OCI-LY7 (cell line): ENCODE results near the gene RPL41. TPM values are rescaled to one million over a fixed set of nuclear protein-coding genes. Genes with fewer than 3 reads are reported as not detected.

Experiments
- BruUV-seq: library from RNA; stranded (reverse); fragments of 400-500 nt; replicated peaks from 2 replicates; lab custom pipeline; 2021; lab: Mats Ljungman, UMichigan
- CTCF ChIA-PET: fragments of 300-600 bp; sonication (Branson Sonifier 250); formaldehyde crosslinking; loops from one replicate; lab custom pipeline; 2022; ENCODE audit warnings: antibody characterized with exemption; ENCODE audit not compliant: unreplicated experiment; lab: Charles Lee
- POLR2A ChIA-PET: fragments of 300-600 bp; sonication (Branson Sonifier 250); formaldehyde crosslinking; loops from one replicate; lab custom pipeline; 2022; ENCODE audit warnings: antibody characterized with exemption; lab: Charles Lee
- DNase-seq: peaks from one replicate; pipeline ENCODE4 v3.0.0-alpha.2; 2015; ENCODE audit warnings: low spot score
- H2AFZ ChIP-seq: fragments of 200-600 bp; sonication (generic), shearing (Covaris generic); 2 replicates; pipeline ENCODE4 v1.6.1; 2014; ENCODE audit warnings: mild to moderate bottlenecking, antibody characterized with exemption, low read length, moderate library complexity
- H3K27ac ChIP-seq: fragments of 200-600 bp; sonication (generic); 2 replicates; pipeline ENCODE4 v1.5.1; 2014; ENCODE audit warnings: mixed run types, low read depth, mild to moderate bottlenecking, moderate library complexity, low read length, inconsistent platforms; ENCODE audit not compliant: poor library complexity, severe bottlenecking
- H3K36me3 ChIP-seq: fragments of 200-600 bp; sonication (generic); 2 replicates; pipeline ENCODE4 v1.6.1; 2014; ENCODE audit warnings: mild to moderate bottlenecking, antibody characterized with exemption, low read length, moderate library complexity, mixed read lengths; ENCODE audit not compliant: insufficient read depth
- H3K4me1 ChIP-seq: fragments of 200-600 bp; sonication (generic); 2 replicates; pipeline ENCODE4 v1.5.1; 2014; ENCODE audit warnings: mild to moderate bottlenecking, low read length; ENCODE audit not compliant: insufficient read depth, poor library complexity, severe bottlenecking
- H3K4me2 ChIP-seq: fragments of 200-600 bp; sonication (generic); 2 replicates; pipeline ENCODE4 v1.6.1; 2014; ENCODE audit warnings: mild to moderate bottlenecking, low read length
- H3K4me3 ChIP-seq: fragments of 200-600 bp; sonication (generic); 2 replicates; pipeline ENCODE4 v1.5.1; 2014; ENCODE audit warnings: mild to moderate bottlenecking, low read depth, low read length; ENCODE audit not compliant: poor library complexity, severe bottlenecking
- H3K79me2 ChIP-seq: fragments of 200-600 bp; sonication (generic); 2 replicates; pipeline ENCODE4 v1.6.1; 2016; ENCODE audit warnings: low read depth, mild to moderate bottlenecking, low read length, moderate library complexity, mixed read lengths; ENCODE audit not compliant: insufficient read depth
- H3K9me2 ChIP-seq: fragments of 200-600 bp; sonication (generic); 2 replicates; pipeline ENCODE4 v1.6.1; 2016; ENCODE audit warnings: mild to moderate bottlenecking, low read length, mixed read lengths; ENCODE audit not compliant: insufficient read depth
- H3K9me3 ChIP-seq: fragments of 200-600 bp; sonication (generic); 2 replicates; pipeline ENCODE4 v1.6.1; 2014; ENCODE audit warnings: mild to moderate bottlenecking, mixed run types, low read length, mixed read lengths
- H4K20me1 ChIP-seq: fragments of 200-600 bp; sonication (generic); 2 replicates; pipeline ENCODE4 v1.6.1; 2014; ENCODE audit warnings: mild to moderate bottlenecking, antibody characterized with exemption, low read length, moderate library complexity, mixed read lengths; ENCODE audit not compliant: insufficient read depth
- CTCF ChIP-seq: fragments of 200-600 bp; sonication (generic); conservative IDR thresholded peaks from 2 replicates; pipeline ENCODE4 v1.5.1; 2014; ENCODE audit warnings: mild to moderate bottlenecking, antibody characterized with exemption, low read length, moderate library complexity, mixed read lengths
- EZH2phosphoT487 ChIP-seq: fragments of 200-600 bp; sonication (generic); IDR thresholded peaks from 2 replicates; pipeline ENCODE4 v1.6.1; 2018; ENCODE audit warnings: low read depth, borderline replicate concordance, mild to moderate bottlenecking, mixed run types, antibody characterized with exemption, low read length, moderate library complexity, mixed read lengths
- intact Hi-C: fragments of 100-400 bp; cut with micrococcal nuclease; formaldehyde crosslinking; loops from one replicate; pipeline ENCODE4 v1.10.0; 2022; ENCODE audit not compliant: unreplicated experiment
- total RNA-seq, 2 experiments: library from RNA; depleted of rRNA in 1 of 2; stranded (reverse); fragments of >200 nt in 1 of 2; shearing (Covaris generic) in 1 of 2; gene quantifications; 2 replicates each; pipeline ENCODE4 v1.2.3, GENCODE V29; 2014 to 2022

The RPL41 gene
- total RNA-seq, 2 experiments from 2014 or later: 4,534 to 4,745 TPM

GRCh38 chr12:56122637-56123036, 6.2 kb downstream of the RPL41 start:
- H3K4me1 ChIP-seq: peaks cover 55% of the 10 kb centered on the region
- no peaks in the 10 kb centered on the region for H4K20me1 ChIP-seq
- intact Hi-C loops: no loop called here
- H3K27ac ChIP-seq: no peak overlapping the region
- no peaks in the 10 kb centered on the region for H3K9me2 ChIP-seq
- no peak overlapping the region for H3K4me2 ChIP-seq
- no peaks in the 10 kb centered on the region for H3K9me3 ChIP-seq
- H3K36me3 ChIP-seq: peaks cover 31% of the 10 kb centered on the region; the same call in 1 of the 2 replicates
- ChIA-PET POLR2A (interaction anchor here (1.2 kb wide), 2 partner anchors 40 to 66 kb away, joined by 3 to 4 read pairs; no protein-coding TSS in a partner anchor), CTCF (interaction anchor here (0.6 to 0.8 kb wide), 2 partner anchors 66 to 76 kb away, joined by 3 read pairs; partner anchors contain the start of gene SMARCC2)
- H2AFZ ChIP-seq: no peak overlapping the region
- H3K79me2 ChIP-seq: peaks cover 10% of the 10 kb centered on the region; the same call in 1 of the 2 replicates
- DNase-seq: no peak
- H3K4me3 ChIP-seq: no peak overlapping the region
- BruUV-seq: no TSS peak
- TF ChIP-seq EZH2phosphoT487: no peak
- no peak for TF ChIP-seq CTCF

- intact Hi-C loops: no loop called here
- H3K4me3 ChIP-seq: no peak overlapping the region
- no peak for DNase-seq
- TF ChIP-seq CTCF: no peak
- no peak for TF ChIP-seq EZH2phosphoT487
- no TSS peak for BruUV-seq
- ChIA-PET CTCF (interaction anchor here (1.3 kb wide), 1 partner anchor 65 kb away, joined by 6 read pairs; the partner anchor contains the start of gene SMARCC2), POLR2A (interaction anchor here (0.7 to 1.2 kb wide), 5 partner anchors 7 to 98 kb away, joined by 3 to 4 read pairs (median 3); no protein-coding TSS in a partner anchor)
- peaks cover 51% of the 10 kb centered on the region for H3K4me1 ChIP-seq
- H3K36me3 ChIP-seq: peaks cover 29% of the 10 kb centered on the region; the same call in 1 of the 2 replicates
- H3K27ac ChIP-seq: peak overlapping the region; percentile 96
- H4K20me1 ChIP-seq: no peaks in the 10 kb centered on the region
- no peaks in the 10 kb centered on the region for H3K9me3 ChIP-seq
- H3K79me2 ChIP-seq: peaks cover 18% of the 10 kb centered on the region; the same call in 1 of the 2 replicates
- H3K4me2 ChIP-seq: 0 out of 2 replicates have a peak overlapping the region, but pooled peaks have one; percentile 4
- no peak overlapping the region for H2AFZ ChIP-seq
- H3K9me2 ChIP-seq: no peaks in the 10 kb centered on the region
These were observed 7.7 kb downstream of the RPL41 start for GRCh38 chr12:56124133-56124532.

GRCh38 chr12:56126732-56127239, 10.4 kb downstream of the RPL41 start:
- no TSS peak for BruUV-seq
- DNase-seq: peak; percentile 83
- peaks cover 18% of the 10 kb centered on the region; the same call in 1 of the 2 replicates for H3K79me2 ChIP-seq

More at GRCh38 chr12:56126732-56127239, 10.4 kb downstream of the RPL41 start:
- intact Hi-C loops: loop anchor here (1.0 to 5.0 kb wide), 6 partner anchors 8 to 321 kb away; partner anchors contain the start of genes MYL6, MYL6B, NABP2 and SMARCC2
- Histone ChIP-seq H3K36me3 (peaks cover 26% of the 10 kb centered on the region), H4K20me1 (no peaks in the 10 kb centered on the region), H3K9me3 (0 out of 2 replicates have a peak, but pooled peaks cover 10% of the 10 kb centered on the region), H3K4me3 (peak overlapping the region; percentile 65), H3K9me2 (no peaks in the 10 kb centered on the region), H3K4me2 (peak overlapping the region; percentile 92), H3K4me1 (peaks cover 48% of the 10 kb centered on the region), H3K27ac (peak overlapping the region; percentile 96), H2AFZ (peak overlapping the region; percentile 10; the same call in 1 of the 2 replicates)
- ChIA-PET CTCF (interaction anchor here (0.6 to 1.5 kb wide), 3 partner anchors 8 to 379 kb away, joined by 3 to 5 read pairs (median 5); partner anchors contain the start of gene ZC3H10), POLR2A (interaction anchor here (1.0 to 3.8 kb wide), 5 partner anchors 24 to 93 kb away, joined by 3 to 22 read pairs (median 9); partner anchors contain the start of genes MYL6, MYL6B and SMARCC2)
- no peak for TF ChIP-seq CTCF
- no peak for TF ChIP-seq EZH2phosphoT487
